ENCODE measurements around the gene UCHL5.
"Not testable (repeated sequence)": the region's sequence is repeated elsewhere in the genome, so short reads cannot be mapped to it uniquely, and the experiment has no call there.

The UCHL5 gene

GRCh38 chr1:192993426-192994085, 65.6 kb downstream of the UCHL5 start:
- H3K4me3 ChIP-seq (ENCODE audit: low read depth, low read length) = no peak overlapping the region
- H3K4me1 ChIP-seq (ENCODE audit: control insufficient read depth, insufficient read depth, low read length) = no peaks in the 10 kb centered on the region
- H3K27ac ChIP-seq (ENCODE audit: extremely low read depth, low read depth, low read length) = no peak overlapping the region
- POLR2A ChIA-PET = no interaction called here
- CTCF ChIA-PET = no interaction called here
- TF ChIP-seq ZNF121 (tag by site-specific recombination; IDR thresholded peaks at IDR 0.05) (no peak), ZNF777 (tag by site-specific recombination; IDR thresholded peaks at IDR 0.05; ENCODE audit: borderline replicate concordance) (no peak), OSR2 (tag by site-specific recombination; IDR thresholded peaks at IDR 0.05) (no peak)
- H3K9me3 ChIP-seq (ENCODE audit: control insufficient read depth, insufficient read depth, low read depth, low read length) = no peaks in the 10 kb centered on the region
- peaks cover 0 to 10% of the 10 kb centered on the region in 2 experiments; a peak in 2 of 3 replicates for H3K36me3 ChIP-seq (ENCODE audit: control insufficient read depth in 2 of 2, insufficient read depth in 1 of 2, low read length in 2 of 2)

GRCh38 chr1:192986748-192987334, 72.3 kb downstream of the UCHL5 start:
- CTCF ChIA-PET = interaction anchor here (0.7 kb wide), 1 partner anchor 180 kb away, joined by 3 read pairs; no protein-coding TSS in a partner anchor
- H3K4me1 ChIP-seq (ENCODE audit: control insufficient read depth, insufficient read depth, low read length); H3K4me3 ChIP-seq (ENCODE audit: low read depth, low read length); H3K27ac ChIP-seq (ENCODE audit: extremely low read depth, low read depth, low read length); H3K36me3 ChIP-seq (ENCODE audit: control insufficient read depth in 2 of 2, insufficient read depth in 1 of 2, low read length in 2 of 2); POLR2A ChIA-PET; H3K9me3 ChIP-seq (ENCODE audit: control insufficient read depth, insufficient read depth, low read depth, low read length): not testable (repeated sequence)

GRCh38 chr1:192986110-192986747, 72.9 kb downstream of the UCHL5 start:
- Histone ChIP-seq H3K27ac (ENCODE audit: extremely low read depth, low read depth, low read length) (no peak overlapping the region), H3K4me3 (ENCODE audit: low read depth, low read length) (no peak overlapping the region), H3K36me3 (ENCODE audit: control insufficient read depth in 2 of 2, insufficient read depth in 1 of 2, low read length in 2 of 2) (no peaks in the 10 kb centered on the region), H3K9me3 (ENCODE audit: control insufficient read depth, insufficient read depth, low read depth, low read length) (no peaks in the 10 kb centered on the region), H3K4me1 (ENCODE audit: control insufficient read depth, insufficient read depth, low read length) (no peaks in the 10 kb centered on the region)
- ChIA-PET CTCF (interaction anchor here (0.7 kb wide), 1 partner anchor 179 kb away, joined by 3 read pairs; no protein-coding TSS in a partner anchor), POLR2A (no interaction called here)
- TF ChIP-seq BCL11A (tag by site-specific recombination; IDR thresholded peaks at IDR 0.05; ENCODE audit: low read depth) (no peak), ZNF707 (tag by site-specific recombination; IDR thresholded peaks at IDR 0.05) (no peak), INSM2 (tag by site-specific recombination; IDR thresholded peaks at IDR 0.05) (no peak), ZNF701 (tag by site-specific recombination; IDR thresholded peaks at IDR 0.05) (no peak), ZFP3 (tag by site-specific recombination; IDR thresholded peaks at IDR 0.05; ENCODE audit: low read depth) (no peak), ZNF146 (tag by site-specific recombination; IDR thresholded peaks at IDR 0.05) (no peak), ZNF366 (tag by site-specific recombination; conservative IDR thresholded peaks at IDR 0.05) (no peak), ZNF266 (tag by site-specific recombination; IDR thresholded peaks at IDR 0.05; ENCODE audit: low read depth) (no peak), ZBTB17 (tag by site-specific recombination; IDR thresholded peaks at IDR 0.05) (no peak), KLF16 (tag by site-specific recombination; IDR thresholded peaks at IDR 0.05) (no peak), ZNF132 (tag by site-specific recombination; IDR thresholded peaks at IDR 0.05; ENCODE audit: borderline replicate concordance) (no peak), ZSCAN30 (tag by site-specific recombination; IDR thresholded peaks at IDR 0.05) (no peak), ZNF169 (tag by site-specific recombination; IDR thresholded peaks at IDR 0.05) (no peak), ZFP37 (tag by site-specific recombination; IDR thresholded peaks at IDR 0.05) (no peak), REPIN1 (tag by site-specific recombination; IDR thresholded peaks at IDR 0.05; ENCODE audit: low read depth) (no peak)
- TF ChIP-seq, protein P1, sequence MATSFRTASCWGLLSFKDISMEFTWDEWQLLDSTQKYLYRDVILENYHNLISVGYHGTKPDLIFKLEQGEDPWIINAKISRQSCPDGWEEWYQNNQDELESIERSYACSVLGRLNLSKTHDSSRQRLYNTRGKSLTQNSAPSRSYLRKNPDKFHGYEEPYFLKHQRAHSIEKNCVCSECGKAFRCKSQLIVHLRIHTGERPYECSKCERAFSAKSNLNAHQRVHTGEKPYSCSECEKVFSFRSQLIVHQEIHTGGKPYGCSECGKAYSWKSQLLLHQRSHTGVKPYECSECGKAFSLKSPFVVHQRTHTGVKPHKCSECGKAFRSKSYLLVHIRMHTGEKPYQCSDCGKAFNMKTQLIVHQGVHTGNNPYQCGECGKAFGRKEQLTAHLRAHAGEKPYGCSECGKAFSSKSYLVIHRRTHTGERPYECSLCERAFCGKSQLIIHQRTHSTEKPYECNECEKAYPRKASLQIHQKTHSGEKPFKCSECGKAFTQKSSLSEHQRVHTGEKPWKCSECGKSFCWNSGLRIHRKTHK (tag by site-specific recombination; IDR thresholded peaks at IDR 0.05) = no peak
- TF ChIP-seq, protein P2, sequence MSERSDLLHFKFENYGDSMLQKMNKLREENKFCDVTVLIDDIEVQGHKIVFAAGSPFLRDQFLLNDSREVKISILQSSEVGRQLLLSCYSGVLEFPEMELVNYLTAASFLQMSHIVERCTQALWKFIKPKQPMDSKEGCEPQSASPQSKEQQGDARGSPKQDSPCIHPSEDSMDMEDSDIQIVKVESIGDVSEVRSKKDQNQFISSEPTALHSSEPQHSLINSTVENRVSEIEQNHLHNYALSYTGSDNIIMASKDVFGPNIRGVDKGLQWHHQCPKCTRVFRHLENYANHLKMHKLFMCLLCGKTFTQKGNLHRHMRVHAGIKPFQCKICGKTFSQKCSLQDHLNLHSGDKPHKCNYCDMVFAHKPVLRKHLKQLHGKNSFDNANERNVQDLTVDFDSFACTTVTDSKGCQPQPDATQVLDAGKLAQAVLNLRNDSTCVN (tag by site-specific recombination; optimal IDR thresholded peaks at IDR 0.05) = no peak
- TF ChIP-seq, protein P3, sequence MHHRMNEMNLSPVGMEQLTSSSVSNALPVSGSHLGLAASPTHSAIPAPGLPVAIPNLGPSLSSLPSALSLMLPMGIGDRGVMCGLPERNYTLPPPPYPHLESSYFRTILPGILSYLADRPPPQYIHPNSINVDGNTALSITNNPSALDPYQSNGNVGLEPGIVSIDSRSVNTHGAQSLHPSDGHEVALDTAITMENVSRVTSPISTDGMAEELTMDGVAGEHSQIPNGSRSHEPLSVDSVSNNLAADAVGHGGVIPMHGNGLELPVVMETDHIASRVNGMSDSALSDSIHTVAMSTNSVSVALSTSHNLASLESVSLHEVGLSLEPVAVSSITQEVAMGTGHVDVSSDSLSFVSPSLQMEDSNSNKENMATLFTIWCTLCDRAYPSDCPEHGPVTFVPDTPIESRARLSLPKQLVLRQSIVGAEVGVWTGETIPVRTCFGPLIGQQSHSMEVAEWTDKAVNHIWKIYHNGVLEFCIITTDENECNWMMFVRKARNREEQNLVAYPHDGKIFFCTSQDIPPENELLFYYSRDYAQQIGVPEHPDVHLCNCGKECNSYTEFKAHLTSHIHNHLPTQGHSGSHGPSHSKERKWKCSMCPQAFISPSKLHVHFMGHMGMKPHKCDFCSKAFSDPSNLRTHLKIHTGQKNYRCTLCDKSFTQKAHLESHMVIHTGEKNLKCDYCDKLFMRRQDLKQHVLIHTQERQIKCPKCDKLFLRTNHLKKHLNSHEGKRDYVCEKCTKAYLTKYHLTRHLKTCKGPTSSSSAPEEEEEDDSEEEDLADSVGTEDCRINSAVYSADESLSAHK (tag by site-specific recombination; IDR thresholded peaks at IDR 0.05) = no peak
